Tibial artery (tissue), 4 donors: ENCODE measurements around the gene ACOX1.

Experiments
- DNase-seq, 2 donors: peaks; one replicate each; pipeline ENCODE4 v3.0.0-alpha.2; 2019
- H3K27ac ChIP-seq, 2 donors: fragments of 200-600 bp; sonication (generic) in 1 of 2; 1 replicate in 1 of 2; 2 replicates in 1 of 2; pipeline ENCODE4 v1.5.1; 2018 to 2019; ENCODE audit warnings: mild to moderate bottlenecking in 1 of 2
- H3K27me3 ChIP-seq, 2 donors: fragments of 200-600 bp; sonication (generic) in 1 of 2; one replicate each; pipeline versions ENCODE4 v1.5.1 to v1.6.0; 2016 to 2019
- H3K36me3 ChIP-seq, 3 donors: fragments of 200-600 bp; sonication (generic) in 2 of 3; one replicate each; pipeline ENCODE4 v1.5.1; 2016 to 2019; ENCODE audit warnings: mild to moderate bottlenecking in 2 of 3
- H3K4me1 ChIP-seq, 4 donors: fragments of 200-600 bp; sonication (generic) in 2 of 4; 1 replicate in 3 of 4; 2 replicates in 1 of 4; pipeline ENCODE4 v1.5.1; 2016 to 2019
- H3K4me3 ChIP-seq, 2 donors: fragments of 200-600 bp; sonication (generic) in 1 of 2; 1 replicate in 1 of 2; 2 replicates in 1 of 2; pipeline ENCODE4 v1.5.1; 2018 to 2019; ENCODE audit warnings: mild to moderate bottlenecking in 2 of 2
- H3K9me3 ChIP-seq, 3 donors: fragments of 200-600 bp; sonication (generic) in 1 of 3; one replicate each; pipeline ENCODE4 v1.5.1; 2016 to 2019
- CTCF ChIP-seq, 2 experiments: fragments of 200-600 bp in 1 of 2; fragments of 450-650 bp in 1 of 2; IDR thresholded peaks; one replicate each; pipeline ENCODE4 v1.5.1; 2017 to 2019; ENCODE audit warnings: antibody characterized with exemption in 2 of 2, mild to moderate bottlenecking in 1 of 2, moderate library complexity in 1 of 2
- intact Hi-C: fragments of 100-400 bp; cut with DNase I; formaldehyde crosslinking; loops from one replicate; pipeline ENCODE4 v1.15.0; 2023; ENCODE audit warnings: low total_unique reads

Gene ACOX1

DNA sequence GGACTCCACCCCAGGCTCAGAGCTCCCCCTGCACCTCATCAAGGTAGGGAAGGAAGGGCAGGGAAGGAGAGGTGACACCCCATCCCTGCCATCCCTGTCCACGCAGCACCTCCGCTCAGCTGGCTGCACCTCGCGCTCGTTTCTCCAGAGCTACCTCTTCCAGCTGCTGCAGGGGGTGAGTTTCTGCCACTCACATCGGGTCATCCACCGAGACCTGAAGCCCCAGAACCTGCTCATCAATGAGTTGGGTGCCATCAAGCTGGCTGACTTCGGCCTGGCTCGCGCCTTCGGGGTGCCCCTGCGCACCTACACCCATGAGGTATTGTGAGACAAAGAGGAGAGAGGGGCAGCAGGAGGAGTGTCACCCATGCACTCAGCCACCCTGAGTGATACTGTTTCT lies 23.1 kb upstream of the ACOX1 start:
- no peak for DNase-seq
- intact Hi-C loops = no loop called here
- peaks cover 0 to 50% (median 4%) of the 10 kb centered on the region in 3 donors for H3K36me3 ChIP-seq
- no peaks in the 10 kb centered on the region for H3K9me3 ChIP-seq
- no peaks in the 10 kb centered on the region for H3K27me3 ChIP-seq
- no peak overlapping the region for H3K27ac ChIP-seq
- H3K4me1 ChIP-seq = peaks cover 0 to 4% (median 0%) of the 10 kb centered on the region in 4 donors
- no peak for TF ChIP-seq CTCF (IDR thresholded peaks at IDR 0.05)
- no peak overlapping the region for H3K4me3 ChIP-seq

GRCh38 chr17:76000755-76001521 lies 22.0 kb upstream of the ACOX1 start, which contains the start of gene CDK3:
TSS of gene CDK3 (plus strand) at chr17:76000855. CDS start at chr17:76001426, 571 bp downstream.
- intact Hi-C loops = no loop called here

DNA sequence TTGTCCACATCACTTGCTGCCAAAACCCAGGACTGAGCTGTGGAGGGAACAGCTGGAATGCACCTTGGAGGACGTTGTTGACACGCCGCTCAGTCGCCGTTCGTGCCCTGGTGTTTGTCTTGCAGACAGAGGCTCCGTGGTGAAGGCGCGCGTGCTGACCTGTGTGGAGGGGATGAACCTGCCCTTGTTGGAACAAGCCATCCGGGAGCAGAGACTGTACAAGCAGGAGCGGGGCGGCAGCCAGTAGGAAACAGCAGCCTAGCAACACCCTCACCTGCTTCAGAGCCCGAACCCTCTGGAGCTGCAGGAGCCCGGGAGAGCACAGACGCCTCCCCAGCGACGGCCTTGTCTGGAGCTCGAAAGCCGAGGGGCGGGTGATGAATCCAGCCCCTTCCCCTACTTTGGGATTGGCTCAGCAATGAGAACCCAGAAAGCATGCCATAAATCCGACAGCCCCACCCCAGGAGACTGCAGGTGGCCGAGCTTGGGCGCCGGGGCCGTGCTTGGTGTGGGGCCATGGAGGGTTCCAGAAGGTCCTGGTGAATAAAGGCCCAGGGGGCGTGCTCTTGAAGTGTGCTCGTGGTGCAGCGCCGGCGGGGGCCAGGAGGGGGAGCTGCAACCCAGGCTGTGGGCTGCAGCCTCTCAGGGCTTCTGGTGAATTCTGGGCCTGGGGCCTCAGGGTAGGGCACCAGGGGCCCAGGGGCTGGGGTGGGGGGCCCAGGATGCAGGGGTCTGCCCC lies 21.2 kb upstream of the ACOX1 start:
- TF ChIP-seq CTCF (IDR thresholded peaks at IDR 0.05) = peak; percentile 22 to 47
- Histone ChIP-seq H3K27ac (no peak overlapping the region), H3K9me3 (no peaks in the 10 kb centered on the region), H3K36me3 (peaks cover 0 to 54% (median 4%) of the 10 kb centered on the region in 3 donors), H3K27me3 (no peaks in the 10 kb centered on the region), H3K4me1 (peaks cover 0 to 8% (median 0%) of the 10 kb centered on the region in 4 donors), H3K4me3 (no peak overlapping the region)
- intact Hi-C loops = no loop called here
- no peak for DNase-seq

More at GRCh38 chr17:76000755-76001521, 22.0 kb upstream of the ACOX1 start, which contains the start of gene CDK3:
- DNase-seq = no peak
- no peak within 1 kb of the TSS for H3K27ac ChIP-seq
- no peaks in the 10 kb centered on the region for H3K9me3 ChIP-seq
- H3K36me3 ChIP-seq = peaks cover 0 to 51% (median 4%) of the 10 kb centered on the region in 3 donors
- TF ChIP-seq CTCF (IDR thresholded peaks at IDR 0.05) = no peak
- peaks cover 0 to 8% (median 0%) of the 10 kb centered on the region in 4 donors for H3K4me1 ChIP-seq
- no peaks in the 10 kb centered on the region for H3K27me3 ChIP-seq
- H3K4me3 ChIP-seq = no peak within 1 kb of the TSS

DNA sequence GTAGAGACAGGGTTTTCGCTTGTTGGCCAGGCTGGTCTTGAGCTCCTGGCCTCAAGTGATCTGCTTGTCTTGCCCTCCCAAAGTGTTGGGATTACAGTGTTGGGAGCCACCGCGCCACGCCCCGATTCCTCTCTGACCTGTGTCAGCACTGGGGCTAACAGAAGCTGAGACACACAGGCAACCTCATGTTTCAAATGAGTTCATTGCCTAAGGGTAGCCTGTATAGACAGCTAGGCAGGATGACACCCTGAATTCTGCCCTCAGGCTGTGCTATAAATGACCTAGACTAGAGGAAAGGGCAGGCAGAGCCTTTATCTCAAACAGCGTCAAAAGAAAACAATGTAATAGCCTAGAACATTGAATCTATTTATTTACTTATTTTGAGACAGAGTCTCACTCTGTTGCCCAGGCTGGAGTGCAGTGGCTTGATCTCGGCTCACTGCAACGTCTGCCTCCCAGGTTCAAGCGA lies 19.4 kb upstream of the ACOX1 start:
- Histone ChIP-seq H3K9me3 (no peaks in the 10 kb centered on the region), H3K27ac (no peak overlapping the region), H3K4me3 (no peak overlapping the region), H3K36me3 (peaks cover 0 to 59% (median 10%) of the 10 kb centered on the region in 3 donors), H3K4me1 (peaks cover 0 to 8% (median 0%) of the 10 kb centered on the region in 4 donors), H3K27me3 (no peaks in the 10 kb centered on the region)
- no peak for TF ChIP-seq CTCF (IDR thresholded peaks at IDR 0.05)
- DNase-seq = no peak
- intact Hi-C loops = no loop called here

DNA sequence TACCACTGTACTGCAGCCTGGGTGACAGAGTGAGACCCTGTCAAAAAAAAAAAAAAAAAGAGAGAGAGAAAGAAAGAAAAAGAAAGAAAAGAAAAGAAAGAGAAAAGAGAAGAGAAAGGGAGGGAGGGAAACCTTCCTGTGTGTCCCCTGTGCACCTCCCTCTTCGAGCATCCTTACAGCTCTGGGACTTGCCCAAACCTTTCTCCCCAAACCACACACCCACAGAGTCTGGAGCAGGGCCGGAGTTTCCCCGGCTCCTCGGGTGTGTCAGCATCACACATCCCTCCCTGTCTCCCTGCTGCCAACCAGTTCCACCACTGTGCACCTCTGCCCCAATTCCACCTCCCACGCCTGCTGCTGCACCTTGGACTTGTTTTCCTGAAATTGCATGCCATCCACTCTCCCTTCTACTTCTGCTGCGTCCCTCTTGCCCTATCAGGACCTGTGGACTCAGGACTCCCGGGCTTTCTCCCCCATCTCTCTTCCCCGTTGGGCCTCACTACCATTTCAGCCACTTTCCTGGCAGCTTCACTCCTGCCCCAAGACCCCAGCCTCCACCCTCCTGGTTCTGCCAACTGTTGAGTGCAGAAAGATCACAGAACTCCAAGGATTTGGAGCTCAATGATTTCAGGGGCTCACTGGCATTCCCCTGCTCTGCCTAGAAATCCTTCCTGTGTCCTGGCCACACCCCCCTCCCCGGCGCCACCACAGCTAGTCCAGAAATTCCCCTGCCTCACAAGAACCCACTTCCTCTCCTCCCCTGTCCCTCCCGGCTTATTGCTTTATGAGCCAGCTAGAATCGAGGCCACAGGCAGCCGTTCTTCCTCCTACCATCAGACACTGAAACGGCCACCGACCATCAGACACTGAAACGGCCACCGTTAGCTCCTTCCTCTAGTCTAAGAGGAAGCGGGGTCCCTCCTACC lies 18.0 kb upstream of the ACOX1 start:
- no peak overlapping the region for H3K27ac ChIP-seq
- H3K4me3 ChIP-seq = no peak overlapping the region

More for the DNA sequence above, 18.0 kb upstream of the ACOX1 start:
- TF ChIP-seq CTCF (IDR thresholded peaks at IDR 0.05) = no peak
- peaks cover 0 to 8% (median 0%) of the 10 kb centered on the region in 4 donors for H3K4me1 ChIP-seq
- peaks cover 0 to 60% (median 16%) of the 10 kb centered on the region in 3 donors for H3K36me3 ChIP-seq
- H3K27me3 ChIP-seq = no peaks in the 10 kb centered on the region
- no peaks in the 10 kb centered on the region for H3K9me3 ChIP-seq
- intact Hi-C loops = no loop called here
- peak in 1 of 2 donors; percentile 63 for DNase-seq
